Common myeloid progenitor, CD34-positive (primary cell): Measurements from ENCODE around the gene MAPK10.

ENCODE experiments used
- CTCF ChIA-PET: fragments of 350-600 bp; sonication (Branson Sonifier 250); formaldehyde crosslinking; loops from one replicate; lab custom pipeline; 2021; ENCODE audit warnings: antibody characterized with exemption; lab: Charles Lee
- POLR2A ChIA-PET: fragments of 350-600 bp; sonication (Branson Sonifier 250); formaldehyde crosslinking; loops from one replicate; lab custom pipeline; 2021; ENCODE audit warnings: antibody characterized with exemption; lab: Charles Lee
- DNase-seq, 3 donors: peaks; one replicate each; pipeline versions ENCODE4 v3.0.0 to v3.0.0-alpha.2; 2013
- H3K27ac ChIP-seq, 2 experiments: 1 replicate in 1 of 2; 2 replicates in 1 of 2; pipeline ENCODE4 v1.7.0; 2013; ENCODE audit warnings: inconsistent platforms in 2 of 2, low read length in 2 of 2, mild to moderate bottlenecking in 2 of 2, low read depth in 1 of 2, moderate library complexity in 1 of 2; ENCODE audit not compliant: severe bottlenecking in 2 of 2, insufficient read depth in 1 of 2, poor library complexity in 1 of 2
- H3K27me3 ChIP-seq, 5 experiments: replicated peaks in 2 of 5; 1 replicate in 3 of 5; 2 replicates in 2 of 5; pipeline versions ENCODE4 v1.6.1 to v1.7.0; 2013; ENCODE audit warnings: low read length in 4 of 5, mild to moderate bottlenecking in 2 of 5, moderate library complexity in 2 of 5, inconsistent platforms in 1 of 5; ENCODE audit not compliant: insufficient read depth in 5 of 5, control insufficient read depth in 4 of 5
- H3K36me3 ChIP-seq, 4 experiments: 1 replicate in 2 of 4; 2 replicates in 2 of 4; pipeline versions ENCODE4 v1.6.1 to v1.7.0; 2013; ENCODE audit warnings: low read length in 3 of 4, control low read depth in 1 of 4, mild to moderate bottlenecking in 1 of 4; ENCODE audit not compliant: control insufficient read depth in 4 of 4, insufficient read depth in 4 of 4
- H3K4me1 ChIP-seq, 4 experiments: 1 replicate in 3 of 4; 2 replicates in 1 of 4; pipeline versions ENCODE4 v1.6.1 to v1.7.1; 2013; ENCODE audit warnings: low read length in 3 of 4, mild to moderate bottlenecking in 3 of 4, control low read depth in 1 of 4, inconsistent platforms in 1 of 4, moderate library complexity in 1 of 4; ENCODE audit not compliant: control insufficient read depth in 4 of 4, insufficient read depth in 4 of 4; ENCODE audit errors: control extremely low read depth in 1 of 4
- H3K4me3 ChIP-seq, 7 experiments: 1 replicate in 4 of 7; 2 replicates in 3 of 7; pipeline versions ENCODE4 v1.5.1 to v1.7.0; 2013; ENCODE audit warnings: mild to moderate bottlenecking in 7 of 7, low read length in 6 of 7, moderate library complexity in 6 of 7, inconsistent platforms in 2 of 7, low read depth in 2 of 7, control low read depth in 1 of 7; ENCODE audit not compliant: insufficient read depth in 4 of 7, control insufficient read depth in 1 of 7; ENCODE audit errors: extremely low read depth in 1 of 7
- H3K9me3 ChIP-seq, 5 experiments: 1 replicate in 4 of 5; 2 replicates in 1 of 5; pipeline versions ENCODE4 v1.6.1 to v1.7.1; 2013; ENCODE audit warnings: low read length in 4 of 5, mild to moderate bottlenecking in 2 of 5, inconsistent platforms in 1 of 5, low read depth in 1 of 5, moderate library complexity in 1 of 5; ENCODE audit not compliant: control insufficient read depth in 4 of 5, insufficient read depth in 2 of 5; ENCODE audit errors: control extremely low read depth in 1 of 5
- WGBS: methylation state at CpG from one replicate; pipeline ENCODE4 v1.1.5; 2013; ENCODE audit not compliant: insufficient coverage; 5-methylcytosine and 5-hydroxymethylcytosine counted together

MAPK10 gene

DNA sequence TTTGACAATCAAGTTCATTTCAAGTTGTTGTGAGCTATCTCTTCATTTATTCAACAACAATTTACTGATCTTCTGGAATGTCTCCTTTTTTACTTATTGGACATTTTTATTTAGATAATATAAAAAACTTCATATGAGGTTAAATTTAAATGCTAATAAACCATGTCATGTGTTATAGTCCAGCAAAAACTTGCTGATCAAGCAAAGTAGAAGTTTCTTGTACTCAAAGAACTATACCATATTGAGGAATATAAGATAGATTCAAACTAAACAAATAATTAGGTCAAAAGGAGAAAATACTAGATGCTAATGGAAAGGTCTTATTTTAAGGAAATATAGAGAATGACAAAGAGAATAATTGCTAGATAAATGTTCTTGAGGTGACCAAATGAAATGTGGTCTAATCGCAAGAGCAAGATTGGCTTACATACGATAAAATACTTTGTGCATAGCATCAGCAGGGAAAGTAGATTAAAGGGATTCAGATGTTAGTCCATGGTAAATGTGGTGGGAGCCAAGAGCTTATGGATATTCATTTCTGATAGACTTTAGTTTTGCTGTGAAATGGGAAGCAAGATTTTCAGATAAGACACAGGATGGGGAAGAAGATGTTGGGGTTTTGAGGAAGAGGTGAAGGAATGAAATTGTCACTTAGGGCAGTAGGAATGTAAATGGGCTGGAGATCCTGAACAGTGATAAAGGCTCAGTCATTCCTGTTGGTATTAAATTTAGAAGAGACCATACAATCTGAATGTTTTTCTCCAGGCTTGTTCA lies 229.5 kb downstream of the MAPK10 start:
- H3K36me3 ChIP-seq, result no peaks in the 10 kb centered on the region
- WGBS, result 83% methylated on average over 2 of the region's 2 CpGs
- ChIA-PET CTCF (interaction anchor here (1.1 kb wide), 1 partner anchor 22 kb away, joined by 3 read pairs; no protein-coding TSS in a partner anchor), POLR2A (no interaction called here)
- H3K4me1 ChIP-seq, result peaks cover 9 to 20% (median 11%) of the 10 kb centered on the region in 4 experiments
- H3K27ac ChIP-seq, result no peak overlapping the region
- peak in 1 of 3 donors; percentile 1 for DNase-seq
- H3K27me3 ChIP-seq, result no peaks in the 10 kb centered on the region
- H3K4me3 ChIP-seq, result no peak overlapping the region
- H3K9me3 ChIP-seq, result no peaks in the 10 kb centered on the region

DNA sequence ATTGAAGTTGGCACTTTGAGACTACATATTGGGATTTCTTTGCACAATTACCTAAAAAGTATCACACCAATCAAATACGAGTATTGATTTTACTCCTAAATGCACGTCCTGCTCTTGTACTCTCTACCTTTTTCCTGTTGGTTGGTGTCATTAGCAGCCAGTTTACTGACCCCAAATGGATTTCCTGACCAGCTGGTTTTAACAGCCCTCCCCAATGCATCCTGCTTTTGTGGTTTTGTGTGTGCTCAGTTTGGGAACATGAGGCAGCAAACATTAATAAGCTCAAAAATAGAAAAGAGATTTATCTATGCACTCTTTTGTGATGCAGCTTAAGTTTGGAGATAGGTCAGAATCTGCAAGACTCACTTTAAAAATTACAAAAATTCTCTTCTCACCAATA lies 230.3 kb downstream of the MAPK10 start:
- 13% methylated on average over 2 of the region's 2 CpGs for WGBS
- Histone ChIP-seq H3K27me3 (no peaks in the 10 kb centered on the region), H3K4me1 (peaks cover 9 to 20% (median 11%) of the 10 kb centered on the region in 4 experiments), H3K4me3 (no peak overlapping the region), H3K27ac (no peak overlapping the region), H3K9me3 (no peaks in the 10 kb centered on the region), H3K36me3 (no peaks in the 10 kb centered on the region)
- POLR2A ChIA-PET, result no interaction called here
- CTCF ChIA-PET, result interaction anchor here (1.1 kb wide), 1 partner anchor 21 kb away, joined by 3 read pairs; no protein-coding TSS in a partner anchor
- peak in 2 of 3 donors; percentile 1 to 2 for DNase-seq

GRCh38 chr4:86122404-86122803 lies 237.4 kb downstream of the MAPK10 start:
- DNase-seq, result no peak
- H3K36me3 ChIP-seq, result no peaks in the 10 kb centered on the region
- ChIA-PET POLR2A (no interaction called here), CTCF (no interaction called here)
- H3K4me3 ChIP-seq, result no peak overlapping the region
- H3K9me3 ChIP-seq, result no peaks in the 10 kb centered on the region
- H3K27ac ChIP-seq, result no peak overlapping the region
- H3K4me1 ChIP-seq, result no peaks in the 10 kb centered on the region
- no peaks in the 10 kb centered on the region for H3K27me3 ChIP-seq

GRCh38 chr4:86118711-86119110 lies 241.1 kb downstream of the MAPK10 start:
- Histone ChIP-seq H3K27ac (no peak overlapping the region), H3K36me3 (no peaks in the 10 kb centered on the region), H3K4me1 (peaks cover 0 to 4% (median 0%) of the 10 kb centered on the region in 4 experiments), H3K9me3 (no peaks in the 10 kb centered on the region), H3K27me3 (no peaks in the 10 kb centered on the region), H3K4me3 (no peak overlapping the region)
- no peak for DNase-seq
- ChIA-PET CTCF (no interaction called here), POLR2A (no interaction called here)

DNA sequence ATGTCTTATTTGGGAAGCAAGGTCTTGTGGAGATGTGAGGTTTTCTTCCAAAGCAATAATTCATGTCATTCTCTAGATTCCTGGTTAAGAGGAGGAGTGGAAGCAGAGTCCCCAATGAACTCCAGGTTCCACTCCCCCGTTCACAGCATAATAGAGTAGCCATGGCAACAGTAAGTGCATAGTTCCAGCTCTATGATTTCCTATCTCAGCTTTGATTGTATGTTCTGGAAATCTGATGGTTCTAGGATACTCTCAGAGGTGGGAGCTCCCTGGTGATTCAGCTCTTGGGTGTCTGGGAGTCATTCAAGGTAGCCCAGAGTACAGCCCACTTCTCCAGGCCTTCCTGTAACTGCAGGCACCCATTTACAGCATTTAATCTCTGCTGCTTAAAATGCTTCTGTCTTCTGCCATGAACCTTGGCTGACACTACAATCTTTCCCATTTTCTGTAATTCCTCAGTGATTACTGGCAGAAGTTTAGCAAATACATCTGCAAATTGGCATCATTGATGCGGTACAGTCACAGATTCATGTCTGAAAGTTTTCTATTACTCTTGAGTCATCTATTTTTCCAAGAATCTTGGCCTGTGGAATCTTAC lies 242.0 kb downstream of the MAPK10 start:
- Histone ChIP-seq H3K4me1 (peaks cover 0 to 4% (median 0%) of the 10 kb centered on the region in 4 experiments), H3K4me3 (no peak overlapping the region), H3K27me3 (no peaks in the 10 kb centered on the region), H3K27ac (no peak overlapping the region), H3K9me3 (no peaks in the 10 kb centered on the region), H3K36me3 (no peaks in the 10 kb centered on the region)
- DNase-seq, result no peak
- 100% methylated on average over 2 of the region's 2 CpGs for WGBS
- POLR2A ChIA-PET, result interaction anchor here (0.6 kb wide), 1 partner anchor 10 kb away, joined by 3 read pairs; no protein-coding TSS in a partner anchor
- CTCF ChIA-PET, result interaction anchor here (1.1 kb wide), 1 partner anchor 11 kb away, joined by 4 read pairs; no protein-coding TSS in a partner anchor

GRCh38 chr4:86114563-86114962 lies 245.3 kb downstream of the MAPK10 start:
- Histone ChIP-seq H3K9me3 (no peaks in the 10 kb centered on the region), H3K27me3 (no peaks in the 10 kb centered on the region), H3K4me1 (peaks cover 0 to 4% (median 0%) of the 10 kb centered on the region in 4 experiments), H3K36me3 (no peaks in the 10 kb centered on the region), H3K4me3 (no peak overlapping the region), H3K27ac (no peak overlapping the region)
- no peak for DNase-seq
- 79% methylated on average over 2 of the region's 2 CpGs for WGBS
- POLR2A ChIA-PET, result no interaction called here
- CTCF ChIA-PET, result no interaction called here

DNA sequence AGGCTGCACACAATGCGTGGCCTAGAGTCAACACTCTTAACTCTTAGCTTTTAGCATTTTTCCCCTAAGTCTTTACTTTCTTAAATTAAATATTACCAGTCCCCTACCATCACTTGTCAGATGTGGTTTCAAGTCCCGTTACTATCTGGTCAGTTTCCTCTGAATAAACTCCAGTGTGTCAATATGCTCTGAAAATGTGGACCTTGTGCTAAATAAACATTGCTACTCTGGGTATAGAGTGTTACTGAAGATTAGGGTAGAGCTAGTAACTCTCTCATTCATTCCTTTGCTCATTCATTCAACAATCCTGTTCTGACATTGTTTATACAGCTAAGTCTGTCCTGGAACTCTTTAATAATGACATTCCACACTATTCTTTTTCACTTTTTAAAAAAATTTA lies 251.0 kb downstream of the MAPK10 start:
- ChIA-PET POLR2A (no interaction called here), CTCF (no interaction called here)

More for the DNA sequence above, 251.0 kb downstream of the MAPK10 start:
- Histone ChIP-seq H3K9me3 (no peaks in the 10 kb centered on the region), H3K27ac (no peak overlapping the region), H3K36me3 (no peaks in the 10 kb centered on the region), H3K4me3 (no peak overlapping the region), H3K27me3 (no peaks in the 10 kb centered on the region), H3K4me1 (no peaks in the 10 kb centered on the region)
- no peak for DNase-seq
- WGBS, result 90% methylated on average over 1 of the region's 2 CpGs
